ENCODE data around the gene MUCL1. TPM values are rescaled to one million over a fixed set of nuclear protein-coding genes. Genes with fewer than 3 reads are reported as not detected.

MUCL1 gene
- total RNA-seq, 4 donors from 2014 or later: not detected

- DNase-seq (no peak), ATAC-seq (no peak)
- in situ Hi-C loops (cut with MboI; ENCODE audit: low sequenced_read_pairs in 4 of 4) (no loop called here), intact Hi-C loops (cut with DNase I; ENCODE audit: low total_unique reads) (no loop called here)
- no peaks in the 10 kb centered on the region for H3K9me3 ChIP-seq
- H3K4me1 ChIP-seq: no peaks in the 10 kb centered on the region
- H3K4me3 ChIP-seq: no peak overlapping the region
- H3K36me3 ChIP-seq: no peaks in the 10 kb centered on the region
- H3K27me3 ChIP-seq: no peaks in the 10 kb centered on the region
- no peak overlapping the region for H3K27ac ChIP-seq
- TF ChIP-seq, protein P1, sequence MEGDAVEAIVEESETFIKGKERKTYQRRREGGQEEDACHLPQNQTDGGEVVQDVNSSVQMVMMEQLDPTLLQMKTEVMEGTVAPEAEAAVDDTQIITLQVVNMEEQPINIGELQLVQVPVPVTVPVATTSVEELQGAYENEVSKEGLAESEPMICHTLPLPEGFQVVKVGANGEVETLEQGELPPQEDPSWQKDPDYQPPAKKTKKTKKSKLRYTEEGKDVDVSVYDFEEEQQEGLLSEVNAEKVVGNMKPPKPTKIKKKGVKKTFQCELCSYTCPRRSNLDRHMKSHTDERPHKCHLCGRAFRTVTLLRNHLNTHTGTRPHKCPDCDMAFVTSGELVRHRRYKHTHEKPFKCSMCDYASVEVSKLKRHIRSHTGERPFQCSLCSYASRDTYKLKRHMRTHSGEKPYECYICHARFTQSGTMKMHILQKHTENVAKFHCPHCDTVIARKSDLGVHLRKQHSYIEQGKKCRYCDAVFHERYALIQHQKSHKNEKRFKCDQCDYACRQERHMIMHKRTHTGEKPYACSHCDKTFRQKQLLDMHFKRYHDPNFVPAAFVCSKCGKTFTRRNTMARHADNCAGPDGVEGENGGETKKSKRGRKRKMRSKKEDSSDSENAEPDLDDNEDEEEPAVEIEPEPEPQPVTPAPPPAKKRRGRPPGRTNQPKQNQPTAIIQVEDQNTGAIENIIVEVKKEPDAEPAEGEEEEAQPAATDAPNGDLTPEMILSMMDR (IDR thresholded peaks at IDR 0.05 in 4 of 5, conservative IDR thresholded peaks at IDR 0.05 in 1 of 5): no peak
- no peak for TF ChIP-seq POLR2A (IDR thresholded peaks at IDR 0.05)
Measured at GRCh38 chr12:54868690-54869089, 14.4 kb downstream of the MUCL1 start.

DNA sequence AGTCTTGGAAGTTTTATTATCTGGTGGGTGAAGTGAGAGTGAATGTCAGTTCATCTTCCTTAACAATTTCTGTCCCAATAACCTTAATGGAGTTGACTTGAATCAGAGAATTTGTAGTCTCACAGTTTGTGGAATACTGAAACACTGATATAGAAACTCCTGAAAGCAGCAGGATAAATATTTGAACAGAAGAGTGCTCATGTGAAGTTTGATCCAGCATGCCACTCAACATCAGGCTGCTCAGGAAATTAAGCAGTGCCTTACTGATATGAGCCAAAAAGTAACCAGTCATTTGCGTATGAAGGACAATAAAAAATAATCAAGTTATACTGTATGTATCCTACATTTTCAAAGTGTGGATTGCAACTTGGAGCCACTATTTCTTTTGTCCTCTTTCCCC lies 15.7 kb downstream of the MUCL1 start:
- no peak for TF ChIP-seq POLR2A (IDR thresholded peaks at IDR 0.05)
- TF ChIP-seq, protein P1 (IDR thresholded peaks at IDR 0.05 in 4 of 5, conservative IDR thresholded peaks at IDR 0.05 in 1 of 5): no peak
- no peaks in the 10 kb centered on the region for H3K36me3 ChIP-seq
- DNase-seq: no peak
- ATAC-seq: no peak
- no peak overlapping the region for H3K4me3 ChIP-seq
- H3K4me1 ChIP-seq: no peaks in the 10 kb centered on the region
- H3K27me3 ChIP-seq: no peaks in the 10 kb centered on the region
- H3K27ac ChIP-seq: no peak overlapping the region
- in situ Hi-C loops (cut with MboI; ENCODE audit: low sequenced_read_pairs in 4 of 4): no loop called here
- no peaks in the 10 kb centered on the region for H3K9me3 ChIP-seq
- intact Hi-C loops (cut with DNase I; ENCODE audit: low total_unique reads): no loop called here

DNA sequence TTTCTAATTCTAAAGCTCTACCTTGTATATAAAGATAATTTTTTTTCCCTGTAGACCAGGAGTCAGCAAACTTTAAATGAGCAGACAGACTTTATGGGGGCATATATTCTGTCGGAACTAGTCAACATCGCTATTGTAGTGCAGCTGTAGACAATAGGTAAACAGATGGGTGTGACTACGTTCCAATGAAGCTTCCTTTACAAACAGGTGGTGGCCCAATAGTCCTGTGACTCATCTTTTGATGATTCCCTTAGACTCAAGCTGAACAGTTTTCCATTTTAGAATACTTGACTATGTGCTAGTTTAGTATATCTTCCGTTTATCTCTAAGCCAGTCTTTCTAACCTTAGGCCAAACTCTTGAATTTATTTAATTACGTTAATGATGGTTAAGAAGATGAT lies 16.3 kb downstream of the MUCL1 start:
- intact Hi-C loops (cut with DNase I; ENCODE audit: low total_unique reads): no loop called here
- H3K27me3 ChIP-seq: no peaks in the 10 kb centered on the region
- H3K4me3 ChIP-seq: no peak overlapping the region
- DNase-seq (no peak), ATAC-seq (no peak)
- H3K27ac ChIP-seq: no peak overlapping the region
- in situ Hi-C loops (cut with MboI; ENCODE audit: low sequenced_read_pairs in 4 of 4): no loop called here
- no peaks in the 10 kb centered on the region for H3K9me3 ChIP-seq
- TF ChIP-seq POLR2A (IDR thresholded peaks at IDR 0.05): no peak
- TF ChIP-seq, protein P1 (IDR thresholded peaks at IDR 0.05 in 4 of 5, conservative IDR thresholded peaks at IDR 0.05 in 1 of 5): no peak
- H3K4me1 ChIP-seq: no peaks in the 10 kb centered on the region
- no peaks in the 10 kb centered on the region for H3K36me3 ChIP-seq

- TF ChIP-seq, protein P1 (IDR thresholded peaks at IDR 0.05 in 4 of 5, conservative IDR thresholded peaks at IDR 0.05 in 1 of 5): no peak
- no peak for TF ChIP-seq POLR2A (IDR thresholded peaks at IDR 0.05)
- DNase-seq: no peak
- Histone ChIP-seq H3K36me3 (no peaks in the 10 kb centered on the region), H3K4me3 (no peak overlapping the region), H3K27ac (no peak overlapping the region), H3K4me1 (no peaks in the 10 kb centered on the region), H3K27me3 (no peaks in the 10 kb centered on the region), H3K9me3 (peaks cover 0 to 5% (median 0%) of the 10 kb centered on the region in 3 donors)
- ATAC-seq: no peak
- in situ Hi-C loops (cut with MboI; ENCODE audit: low sequenced_read_pairs in 4 of 4): no loop called here
- intact Hi-C loops (cut with DNase I; ENCODE audit: low total_unique reads): no loop called here
Measured at GRCh38 chr12:54879150-54879549, 24.8 kb downstream of the MUCL1 start.

- intact Hi-C loops (cut with DNase I; ENCODE audit: low total_unique reads) (no loop called here), in situ Hi-C loops (cut with MboI; ENCODE audit: low sequenced_read_pairs in 4 of 4) (no loop called here)
- peaks cover 0 to 5% (median 0%) of the 10 kb centered on the region in 3 donors for H3K9me3 ChIP-seq
- no peak overlapping the region for H3K4me3 ChIP-seq
- TF ChIP-seq POLR2A (IDR thresholded peaks at IDR 0.05): no peak
- no peaks in the 10 kb centered on the region for H3K36me3 ChIP-seq
- no peaks in the 10 kb centered on the region for H3K27me3 ChIP-seq
- no peak for ATAC-seq
- no peak overlapping the region for H3K27ac ChIP-seq
- no peaks in the 10 kb centered on the region for H3K4me1 ChIP-seq
- no peak for DNase-seq
Measured at GRCh38 chr12:54879579-54879978, 25.3 kb downstream of the MUCL1 start.

Measured in gastrocnemius medialis (tissue), 4 donors.